Subcutaneous adipose tissue (tissue), 4 donors: ENCODE data around the gene CDCP1. TPM values are rescaled to one million over a fixed set of nuclear protein-coding genes. Genes with fewer than 3 reads are reported as not detected.

Source experiments
- small RNA-seq: library from RNA; depleted of rRNA; stranded (forward); fragments of <200 nt; gene quantifications from one replicate; pipeline ENCODE3, GENCODE V24; 2016
- total RNA-seq, 4 donors: library from RNA; depleted of rRNA; stranded (reverse); fragments of >200 nt; gene quantifications; one replicate each; pipeline ENCODE4 v1.1.0, GENCODE V29; 2016
- TF ChIP-seq, protein P1 (sequence below): fragments of 450-650 bp; IDR thresholded peaks from one replicate; pipeline ENCODE4 v1.5.1; 2016; ENCODE audit warnings: low read depth, mild to moderate bottlenecking, control low read depth, antibody characterized with exemption, moderate library complexity

The CDCP1 gene
- total RNA-seq, 4 donors from 2014 or later = 0.19 to 11.6 (median 2.1) TPM

GRCh38 chr3:45034612-45035252 lies 111.4 kb downstream of the CDCP1 start:
- TF ChIP-seq, protein P1, sequence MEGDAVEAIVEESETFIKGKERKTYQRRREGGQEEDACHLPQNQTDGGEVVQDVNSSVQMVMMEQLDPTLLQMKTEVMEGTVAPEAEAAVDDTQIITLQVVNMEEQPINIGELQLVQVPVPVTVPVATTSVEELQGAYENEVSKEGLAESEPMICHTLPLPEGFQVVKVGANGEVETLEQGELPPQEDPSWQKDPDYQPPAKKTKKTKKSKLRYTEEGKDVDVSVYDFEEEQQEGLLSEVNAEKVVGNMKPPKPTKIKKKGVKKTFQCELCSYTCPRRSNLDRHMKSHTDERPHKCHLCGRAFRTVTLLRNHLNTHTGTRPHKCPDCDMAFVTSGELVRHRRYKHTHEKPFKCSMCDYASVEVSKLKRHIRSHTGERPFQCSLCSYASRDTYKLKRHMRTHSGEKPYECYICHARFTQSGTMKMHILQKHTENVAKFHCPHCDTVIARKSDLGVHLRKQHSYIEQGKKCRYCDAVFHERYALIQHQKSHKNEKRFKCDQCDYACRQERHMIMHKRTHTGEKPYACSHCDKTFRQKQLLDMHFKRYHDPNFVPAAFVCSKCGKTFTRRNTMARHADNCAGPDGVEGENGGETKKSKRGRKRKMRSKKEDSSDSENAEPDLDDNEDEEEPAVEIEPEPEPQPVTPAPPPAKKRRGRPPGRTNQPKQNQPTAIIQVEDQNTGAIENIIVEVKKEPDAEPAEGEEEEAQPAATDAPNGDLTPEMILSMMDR = no peak

- TF ChIP-seq, protein P1 = no peak
Observed at GRCh38 chr3:45033791-45034190, 112.4 kb downstream of the CDCP1 start.

Small RNA genes lying within 50 kb of the gene (small RNA-seq; reads per million reads assigned to genes)
- not detected for gene RNU5B-3P

Other genes with a start within 250 kb of the CDCP1 start
- 100 to 1,000 TPM in 3 of 4 donors, 10 to 100 TPM in 1; 77.2 to 127 (median 111) TPM for gene ZDHHC3, start 170.2 kb downstream of the CDCP1 start, total RNA-seq
- gene EXOSC7, start 170.1 kb downstream of the CDCP1 start, total RNA-seq = 10 to 100 TPM; 44.2 to 70.8 (median 54.8) TPM
- gene CLEC3B, start 120.1 kb downstream of the CDCP1 start, total RNA-seq = 1,000 to 10,000 TPM in 1 of 4 donors, 100 to 1,000 TPM in 3; 265 to 1,223 (median 383) TPM
- gene TMEM158, start 79.9 kb upstream of the CDCP1 start, total RNA-seq = 1 to 10 TPM in 1 of 4 donors, under 1 TPM in 2, not detected in 1; 0.49 to 1.3 (median 0.51) TPM
- 10 to 100 TPM in 3 of 4 donors, 1 to 10 TPM in 1; 9.0 to 14.2 (median 11.5) TPM for gene LARS2, start 242.2 kb upstream of the CDCP1 start, total RNA-seq